HL-60 (cell line): ENCODE data around the gene SCAF8.

Source experiments
- GABPA ChIP-seq: IDR thresholded peaks from 2 replicates; pipeline ENCODE4 v1.6.1; 2012; ENCODE audit warnings: low read depth
- POLR2AphosphoS5 ChIP-seq: IDR thresholded peaks from 2 replicates; pipeline ENCODE4 v1.6.1; 2012; ENCODE audit warnings: low read depth
- SPI1 ChIP-seq: IDR thresholded peaks from 2 replicates; pipeline ENCODE4 v1.6.1; 2012; ENCODE audit warnings: low read depth, mild to moderate bottlenecking, borderline replicate concordance
- TF ChIP-seq, protein P1 (sequence below): IDR thresholded peaks from one replicate; pipeline ENCODE4 v1.5.1; 2011; ENCODE audit warnings: low read length, control low read depth, inconsistent platforms; ENCODE audit not compliant: insufficient read depth
- TF ChIP-seq, protein P2 (sequence below): IDR thresholded peaks from 2 replicates; pipeline ENCODE4 v1.6.1; 2012; ENCODE audit warnings: low read depth; ENCODE audit not compliant: insufficient replicate concordance

DNA sequence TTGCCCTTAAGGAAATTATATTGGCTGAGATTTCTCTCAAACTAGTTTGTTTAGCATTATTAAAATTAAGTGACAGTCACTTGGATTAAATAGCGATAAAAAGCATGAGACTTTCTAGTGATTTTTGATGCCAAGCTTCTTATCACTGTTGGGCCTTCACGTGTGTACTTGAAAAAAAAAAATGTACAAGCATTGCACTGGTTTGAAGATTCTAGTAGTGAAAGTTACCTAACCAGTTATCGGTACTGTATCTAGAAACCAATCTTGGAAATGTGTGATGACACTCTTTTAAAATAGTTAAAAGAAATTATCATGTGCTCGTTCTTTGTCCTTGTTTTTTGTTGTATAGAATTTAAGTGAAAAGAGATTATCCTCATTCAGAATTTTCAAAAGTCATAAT lies 102.1 kb downstream of the SCAF8 start:
- TF ChIP-seq POLR2AphosphoS5: no peak
- TF ChIP-seq, protein P1, sequence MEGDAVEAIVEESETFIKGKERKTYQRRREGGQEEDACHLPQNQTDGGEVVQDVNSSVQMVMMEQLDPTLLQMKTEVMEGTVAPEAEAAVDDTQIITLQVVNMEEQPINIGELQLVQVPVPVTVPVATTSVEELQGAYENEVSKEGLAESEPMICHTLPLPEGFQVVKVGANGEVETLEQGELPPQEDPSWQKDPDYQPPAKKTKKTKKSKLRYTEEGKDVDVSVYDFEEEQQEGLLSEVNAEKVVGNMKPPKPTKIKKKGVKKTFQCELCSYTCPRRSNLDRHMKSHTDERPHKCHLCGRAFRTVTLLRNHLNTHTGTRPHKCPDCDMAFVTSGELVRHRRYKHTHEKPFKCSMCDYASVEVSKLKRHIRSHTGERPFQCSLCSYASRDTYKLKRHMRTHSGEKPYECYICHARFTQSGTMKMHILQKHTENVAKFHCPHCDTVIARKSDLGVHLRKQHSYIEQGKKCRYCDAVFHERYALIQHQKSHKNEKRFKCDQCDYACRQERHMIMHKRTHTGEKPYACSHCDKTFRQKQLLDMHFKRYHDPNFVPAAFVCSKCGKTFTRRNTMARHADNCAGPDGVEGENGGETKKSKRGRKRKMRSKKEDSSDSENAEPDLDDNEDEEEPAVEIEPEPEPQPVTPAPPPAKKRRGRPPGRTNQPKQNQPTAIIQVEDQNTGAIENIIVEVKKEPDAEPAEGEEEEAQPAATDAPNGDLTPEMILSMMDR: no peak
- TF ChIP-seq GABPA: no peak
- TF ChIP-seq, protein P2, sequence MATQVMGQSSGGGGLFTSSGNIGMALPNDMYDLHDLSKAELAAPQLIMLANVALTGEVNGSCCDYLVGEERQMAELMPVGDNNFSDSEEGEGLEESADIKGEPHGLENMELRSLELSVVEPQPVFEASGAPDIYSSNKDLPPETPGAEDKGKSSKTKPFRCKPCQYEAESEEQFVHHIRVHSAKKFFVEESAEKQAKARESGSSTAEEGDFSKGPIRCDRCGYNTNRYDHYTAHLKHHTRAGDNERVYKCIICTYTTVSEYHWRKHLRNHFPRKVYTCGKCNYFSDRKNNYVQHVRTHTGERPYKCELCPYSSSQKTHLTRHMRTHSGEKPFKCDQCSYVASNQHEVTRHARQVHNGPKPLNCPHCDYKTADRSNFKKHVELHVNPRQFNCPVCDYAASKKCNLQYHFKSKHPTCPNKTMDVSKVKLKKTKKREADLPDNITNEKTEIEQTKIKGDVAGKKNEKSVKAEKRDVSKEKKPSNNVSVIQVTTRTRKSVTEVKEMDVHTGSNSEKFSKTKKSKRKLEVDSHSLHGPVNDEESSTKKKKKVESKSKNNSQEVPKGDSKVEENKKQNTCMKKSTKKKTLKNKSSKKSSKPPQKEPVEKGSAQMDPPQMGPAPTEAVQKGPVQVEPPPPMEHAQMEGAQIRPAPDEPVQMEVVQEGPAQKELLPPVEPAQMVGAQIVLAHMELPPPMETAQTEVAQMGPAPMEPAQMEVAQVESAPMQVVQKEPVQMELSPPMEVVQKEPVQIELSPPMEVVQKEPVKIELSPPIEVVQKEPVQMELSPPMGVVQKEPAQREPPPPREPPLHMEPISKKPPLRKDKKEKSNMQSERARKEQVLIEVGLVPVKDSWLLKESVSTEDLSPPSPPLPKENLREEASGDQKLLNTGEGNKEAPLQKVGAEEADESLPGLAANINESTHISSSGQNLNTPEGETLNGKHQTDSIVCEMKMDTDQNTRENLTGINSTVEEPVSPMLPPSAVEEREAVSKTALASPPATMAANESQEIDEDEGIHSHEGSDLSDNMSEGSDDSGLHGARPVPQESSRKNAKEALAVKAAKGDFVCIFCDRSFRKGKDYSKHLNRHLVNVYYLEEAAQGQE: no peak
- no peak for TF ChIP-seq SPI1
